ENCODE results near the gene PIH1D1.
A peak's percentile ranks its signal among the peaks of the same experiment; 100 is the strongest.

PIH1D1 gene

DNA sequence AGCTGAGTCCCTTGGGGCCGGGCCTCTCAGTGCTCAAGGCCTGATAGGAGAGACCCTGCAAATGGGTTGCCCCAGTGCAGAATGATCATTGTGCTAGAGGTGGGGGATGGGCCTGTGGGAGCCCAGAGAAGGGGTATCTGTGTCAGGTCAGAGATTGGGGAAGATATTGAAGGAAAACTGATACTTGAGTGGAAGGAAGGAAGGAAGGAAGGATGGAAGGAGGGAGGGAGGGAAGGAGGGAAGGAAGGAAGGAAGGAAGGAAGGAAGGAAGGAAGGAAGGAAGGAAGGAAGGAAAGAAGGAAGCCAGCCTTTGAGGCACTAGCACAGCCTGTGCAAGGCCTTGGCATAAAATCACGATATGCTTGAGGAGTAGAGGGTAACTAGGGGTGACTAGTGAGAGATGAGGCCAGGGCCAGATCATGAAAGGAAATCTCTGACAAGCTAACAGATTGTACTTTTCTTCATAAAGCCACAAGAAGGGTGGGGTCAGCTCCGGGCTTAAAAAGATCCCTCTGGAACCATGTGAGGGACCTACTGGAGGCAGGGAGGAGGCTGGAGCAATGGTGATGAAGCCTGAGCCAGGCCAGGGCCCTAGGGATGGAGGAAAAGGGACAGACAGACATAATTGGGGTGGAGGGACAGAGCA, 39.8 kb downstream of the PIH1D1 start:
- TF ChIP-seq, protein P1, sequence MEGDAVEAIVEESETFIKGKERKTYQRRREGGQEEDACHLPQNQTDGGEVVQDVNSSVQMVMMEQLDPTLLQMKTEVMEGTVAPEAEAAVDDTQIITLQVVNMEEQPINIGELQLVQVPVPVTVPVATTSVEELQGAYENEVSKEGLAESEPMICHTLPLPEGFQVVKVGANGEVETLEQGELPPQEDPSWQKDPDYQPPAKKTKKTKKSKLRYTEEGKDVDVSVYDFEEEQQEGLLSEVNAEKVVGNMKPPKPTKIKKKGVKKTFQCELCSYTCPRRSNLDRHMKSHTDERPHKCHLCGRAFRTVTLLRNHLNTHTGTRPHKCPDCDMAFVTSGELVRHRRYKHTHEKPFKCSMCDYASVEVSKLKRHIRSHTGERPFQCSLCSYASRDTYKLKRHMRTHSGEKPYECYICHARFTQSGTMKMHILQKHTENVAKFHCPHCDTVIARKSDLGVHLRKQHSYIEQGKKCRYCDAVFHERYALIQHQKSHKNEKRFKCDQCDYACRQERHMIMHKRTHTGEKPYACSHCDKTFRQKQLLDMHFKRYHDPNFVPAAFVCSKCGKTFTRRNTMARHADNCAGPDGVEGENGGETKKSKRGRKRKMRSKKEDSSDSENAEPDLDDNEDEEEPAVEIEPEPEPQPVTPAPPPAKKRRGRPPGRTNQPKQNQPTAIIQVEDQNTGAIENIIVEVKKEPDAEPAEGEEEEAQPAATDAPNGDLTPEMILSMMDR (IDR thresholded peaks at IDR 0.05; ENCODE audit: insufficient read depth, low read depth, low read length, missing control alignments): no peak
- no peak overlapping the region for H3K4me3 ChIP-seq (ENCODE audit: low read depth, low read length)
- no peak for DNase-seq (ENCODE audit: low read depth)

DNA sequence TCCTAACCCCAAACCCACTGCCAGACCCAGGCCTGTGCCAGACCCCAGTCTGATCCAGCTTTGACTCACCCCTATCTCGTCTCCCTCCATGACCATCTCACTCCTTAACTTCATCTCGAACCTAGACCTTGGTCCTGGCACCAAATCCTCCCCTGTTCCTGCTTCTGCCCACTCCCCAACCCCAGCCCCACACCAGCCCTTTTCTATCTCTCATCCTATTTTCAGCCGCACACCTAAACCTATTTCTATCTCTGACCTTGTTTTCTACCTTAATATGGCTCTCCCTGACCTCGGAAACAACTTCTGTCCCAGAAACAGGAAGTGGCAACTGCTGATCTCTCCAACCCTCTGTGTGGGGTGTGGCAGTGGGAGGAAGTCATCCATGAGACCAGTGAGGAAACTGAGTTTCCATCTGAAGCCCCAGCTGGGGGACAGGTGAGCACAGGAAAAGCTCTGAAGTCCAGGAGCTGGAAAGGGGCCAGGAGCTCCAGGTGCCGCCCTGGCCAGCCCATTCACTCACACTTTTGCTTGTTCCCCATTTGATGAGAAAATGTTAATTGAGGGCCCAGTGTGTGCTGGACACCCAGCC, 42.1 kb downstream of the PIH1D1 start:
- peak overlapping the region; percentile 47 for H3K4me3 ChIP-seq (ENCODE audit: low read depth, low read length)
- peak; percentile 68 for DNase-seq (ENCODE audit: low read depth)
- TF ChIP-seq, protein P1 (IDR thresholded peaks at IDR 0.05; ENCODE audit: insufficient read depth, low read depth, low read length, missing control alignments): no peak

DNA sequence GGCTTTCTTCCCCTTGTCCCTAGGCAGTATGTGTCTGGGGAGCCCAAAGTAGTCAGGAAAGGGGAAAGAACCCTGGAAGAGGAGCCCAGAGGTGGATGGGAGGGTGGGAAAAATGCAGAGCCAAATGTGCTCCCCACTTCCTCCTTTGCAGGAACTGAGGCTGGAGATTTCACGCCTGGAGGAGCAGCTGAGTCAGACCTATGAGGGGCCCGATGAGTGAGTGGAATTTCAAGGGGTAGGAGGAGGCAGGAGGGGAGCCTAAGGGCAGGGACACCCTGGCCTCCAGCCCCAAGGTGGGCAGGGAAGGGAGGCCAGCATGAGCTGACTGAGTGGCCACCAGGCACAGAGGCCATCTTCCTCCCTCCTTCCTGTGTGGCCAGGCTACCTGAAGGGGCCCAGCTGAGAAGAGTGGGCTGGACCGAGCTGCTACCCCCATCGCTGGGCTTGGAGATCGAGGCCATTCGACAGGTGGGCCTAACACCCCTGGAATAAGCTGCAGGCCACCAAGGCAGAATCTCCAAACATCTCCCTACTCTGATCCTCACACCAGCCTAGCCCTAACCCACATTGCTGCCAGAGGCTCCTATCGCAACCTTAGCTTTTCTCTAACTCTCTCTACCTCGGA, 42.7 kb downstream of the PIH1D1 start:
- peak overlapping the region; percentile 47 for H3K4me3 ChIP-seq (ENCODE audit: low read depth, low read length)
- TF ChIP-seq, protein P1 (IDR thresholded peaks at IDR 0.05; ENCODE audit: insufficient read depth, low read depth, low read length, missing control alignments): no peak
- no peak for DNase-seq (ENCODE audit: low read depth)

DNA sequence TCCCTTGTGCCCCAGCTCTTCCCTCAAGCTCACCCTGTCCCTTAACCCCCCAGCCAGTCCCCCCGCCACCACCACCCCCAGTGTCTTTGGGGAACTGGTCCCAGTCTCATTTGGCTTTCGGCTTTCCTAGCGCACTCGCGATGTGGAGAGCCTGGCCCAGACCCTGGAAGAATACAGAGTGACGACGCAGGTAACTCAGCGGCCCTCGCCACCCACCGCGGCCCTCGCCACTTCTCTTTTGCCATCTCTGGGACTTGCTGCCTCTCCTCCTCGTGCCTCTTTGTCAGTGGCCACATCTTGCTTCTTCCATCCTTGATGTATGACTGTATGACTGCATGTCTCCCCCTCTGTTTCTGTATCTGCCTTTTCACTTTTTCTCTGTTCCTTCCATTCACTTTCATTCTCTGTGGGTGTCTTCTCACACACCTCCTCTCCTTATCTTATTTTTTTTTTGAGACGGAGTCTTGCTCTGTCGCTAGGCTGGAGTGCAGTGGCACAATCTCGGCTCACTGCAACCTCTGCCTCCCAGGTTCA, 44.1 kb downstream of the PIH1D1 start:
- TF ChIP-seq, protein P1 (IDR thresholded peaks at IDR 0.05; ENCODE audit: insufficient read depth, low read depth, low read length, missing control alignments): no peak
- no peak overlapping the region for H3K4me3 ChIP-seq (ENCODE audit: low read depth, low read length)
- no peak for DNase-seq (ENCODE audit: low read depth)

DNA sequence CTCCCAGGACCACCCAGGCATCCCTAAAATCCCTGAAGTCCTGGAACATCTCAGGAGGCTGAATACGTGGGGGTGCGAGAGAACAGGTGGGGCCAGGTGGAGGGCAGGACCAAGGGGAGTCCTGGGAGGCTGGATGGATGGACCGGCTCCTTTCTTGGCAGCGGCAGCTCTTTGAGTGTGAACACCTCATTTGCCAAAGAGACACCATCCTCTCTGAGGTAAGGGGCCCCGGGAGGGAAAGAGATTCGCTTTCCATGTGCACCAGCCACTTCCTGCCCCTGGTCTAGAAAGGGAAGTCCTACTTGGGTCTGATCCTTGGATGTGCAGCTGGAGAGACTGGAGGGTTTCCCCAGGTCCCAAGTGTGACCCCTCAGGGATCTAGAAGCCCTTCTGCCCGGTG, 44.5 kb downstream of the PIH1D1 start:
- no peak overlapping the region for H3K4me3 ChIP-seq (ENCODE audit: low read depth, low read length)
- DNase-seq (ENCODE audit: low read depth): no peak
- TF ChIP-seq, protein P1 (IDR thresholded peaks at IDR 0.05; ENCODE audit: insufficient read depth, low read depth, low read length, missing control alignments): no peak

DNA sequence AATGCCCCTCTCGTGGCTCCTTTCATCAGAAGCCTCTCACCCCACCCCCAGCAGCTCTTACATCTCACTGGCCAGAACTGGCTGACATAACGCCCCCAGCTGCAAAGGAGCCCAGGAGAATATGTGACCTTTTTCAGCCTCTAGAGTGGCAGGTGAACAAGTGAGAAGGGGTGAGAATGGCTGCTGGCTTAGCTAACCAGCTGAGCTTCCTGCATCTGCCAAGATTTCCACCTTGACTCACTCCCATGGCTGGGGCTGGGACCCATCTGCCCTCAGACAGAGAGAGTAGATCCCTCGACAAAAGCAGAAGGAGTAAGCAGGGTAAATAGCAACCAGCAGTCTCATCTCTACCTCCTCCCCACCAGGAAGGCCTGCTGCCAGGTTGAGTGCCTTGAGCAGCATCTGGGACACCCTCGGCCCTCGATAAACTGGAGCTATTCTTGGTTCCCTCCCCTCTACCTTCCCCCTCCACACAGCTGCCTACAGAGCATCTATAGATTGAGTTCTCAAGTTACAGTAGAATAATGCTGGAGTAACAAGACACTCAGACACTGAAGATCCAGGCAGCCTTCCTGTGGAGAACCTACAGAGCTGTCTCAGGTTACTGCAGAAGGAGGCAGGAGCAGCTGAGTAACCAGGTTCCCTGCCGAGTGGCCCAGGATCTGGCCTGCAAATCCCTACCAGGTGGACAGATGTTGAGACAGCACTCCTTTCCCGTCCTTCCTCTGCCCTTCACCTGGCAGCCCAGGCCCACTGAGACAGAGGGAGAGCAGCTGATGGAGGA, 48.0 kb downstream of the PIH1D1 start:
- DNase-seq (ENCODE audit: low read depth): peak; percentile 55
- no peak overlapping the region for H3K4me3 ChIP-seq (ENCODE audit: low read depth, low read length)

More for the DNA sequence above, 48.0 kb downstream of the PIH1D1 start:
- TF ChIP-seq, protein P1 (IDR thresholded peaks at IDR 0.05; ENCODE audit: insufficient read depth, low read depth, low read length, missing control alignments): no peak

Data from GM12865 (cell line).